GM23338 (cell line): Measurements from ENCODE around the gene STK39. TPM values are rescaled to one million over a fixed set of nuclear protein-coding genes. Genes with fewer than 3 reads are reported as not detected.

Experiments used
- ATAC-seq: fragments of 200-7000 bp; cut with Tn5 transposase; 3 replicates; pipeline ENCODE4 v1.9.1; 2020
- DNase-seq: peaks from one replicate; pipeline ENCODE4 v3.0.0-alpha.2; 2015; ENCODE audit warnings: low spot score
- H2AFZ ChIP-seq: fragments of 200-600 bp; sonication (generic); 2 replicates; pipeline ENCODE4 v1.8.0; 2016; ENCODE audit warnings: antibody characterized with exemption, mild to moderate bottlenecking, moderate library complexity
- H3F3A ChIP-seq: fragments of 200-600 bp; sonication (generic); replicated peaks from 2 replicates; pipeline ENCODE4 v1.8.0; 2017; ENCODE audit warnings: antibody characterized with exemption, mixed run types, low read depth
- H3K27ac ChIP-seq: fragments of 200-600 bp; sonication (generic); 2 replicates; pipeline ENCODE4 v1.6.1; 2016; ENCODE audit warnings: low read depth
- H3K27me3 ChIP-seq: fragments of 200-600 bp; sonication (generic); 2 replicates; pipeline ENCODE4 v1.8.0; 2016; ENCODE audit warnings: mild to moderate bottlenecking, mixed run types, moderate library complexity; ENCODE audit not compliant: insufficient read depth
- H3K36me3 ChIP-seq: fragments of 200-600 bp; sonication (generic); 2 replicates; pipeline ENCODE4 v1.8.0; 2016; ENCODE audit warnings: mild to moderate bottlenecking; ENCODE audit not compliant: insufficient read depth
- H3K4me1 ChIP-seq: fragments of 200-600 bp; sonication (generic); 2 replicates; pipeline ENCODE4 v1.8.0; 2016; ENCODE audit warnings: mild to moderate bottlenecking, moderate library complexity; ENCODE audit not compliant: insufficient read depth
- H3K4me2 ChIP-seq: fragments of 200-600 bp; sonication (generic); 2 replicates; pipeline ENCODE4 v1.7.1; 2017; ENCODE audit warnings: mixed run types
- H3K4me3 ChIP-seq: fragments of 200-600 bp; sonication (generic); 2 replicates; pipeline ENCODE4 v1.6.1; 2016; ENCODE audit warnings: mixed run types
- H3K79me2 ChIP-seq: fragments of 200-600 bp; sonication (generic); replicated peaks from 2 replicates; pipeline ENCODE4 v1.8.0; 2017; ENCODE audit warnings: mild to moderate bottlenecking; ENCODE audit not compliant: insufficient read depth
- H3K9me2 ChIP-seq: fragments of 200-600 bp; sonication (generic); 2 replicates; pipeline ENCODE4 v1.8.0; 2017; ENCODE audit not compliant: insufficient read depth
- H4K20me1 ChIP-seq: fragments of 200-600 bp; sonication (generic); replicated peaks from 2 replicates; pipeline ENCODE4 v1.8.0; 2017; ENCODE audit warnings: mild to moderate bottlenecking; ENCODE audit not compliant: insufficient read depth
- H3K27ac Mint-ChIP-seq: 2 replicates; pipeline ENCODE4 v1.8.0; 2020; ENCODE audit warnings: inconsistent platforms, mild to moderate bottlenecking, moderate library complexity, mixed read lengths
- H3K27me3 Mint-ChIP-seq: 3 replicates; pipeline ENCODE4 v1.8.0; 2022; ENCODE audit warnings: low read depth, mild to moderate bottlenecking, moderate library complexity, mixed read lengths, inconsistent platforms; ENCODE audit not compliant: insufficient read depth, poor library complexity
- H3K36me3 Mint-ChIP-seq: 3 replicates; pipeline ENCODE4 v1.8.0; 2021; ENCODE audit warnings: low read depth, mild to moderate bottlenecking, inconsistent platforms, moderate library complexity, mixed read lengths
- H3K4me1 Mint-ChIP-seq: 3 replicates; pipeline ENCODE4 v1.8.0; 2020; ENCODE audit warnings: mild to moderate bottlenecking, inconsistent platforms, mixed read lengths
- H3K4me3 Mint-ChIP-seq: 3 replicates; pipeline ENCODE4 v1.8.0; 2021; ENCODE audit warnings: moderate library complexity, mild to moderate bottlenecking, inconsistent platforms, mixed read lengths
- H3K9me3 Mint-ChIP-seq: 3 replicates; pipeline ENCODE4 v1.8.0; 2020; ENCODE audit warnings: moderate library complexity, mild to moderate bottlenecking, inconsistent platforms, mixed read lengths
- CREB1 ChIP-seq: fragments of 250-450 bp; sonication (Bioruptor Pico); IDR thresholded peaks from 2 replicates; pipeline ENCODE4 v1.5.0; 2020; ENCODE audit warnings: low read depth, mild to moderate bottlenecking, moderate library complexity
- CTCF ChIP-seq, 2 experiments: fragments of 200-600 bp in 1 of 2; sonication (generic) in 1 of 2; conservative IDR thresholded peaks; 2 replicates each; pipeline versions ENCODE4 v1.5.1 to v1.6.1; 2016 to 2017; ENCODE audit warnings: antibody characterized with exemption in 2 of 2, low read depth in 2 of 2, mild to moderate bottlenecking in 2 of 2, moderate library complexity in 1 of 2
- ETS1 ChIP-seq: IDR thresholded peaks from 2 replicates; pipeline ENCODE4 v1.6.1; 2016; ENCODE audit warnings: antibody characterized with exemption
- EZH2 ChIP-seq: fragments of 200-600 bp; sonication (generic); IDR thresholded peaks from one replicate; pipeline ENCODE4 v1.8.0; 2017; ENCODE audit warnings: antibody characterized with exemption, mild to moderate bottlenecking, low read depth; ENCODE audit not compliant: unreplicated experiment
- JUNB ChIP-seq: IDR thresholded peaks from one replicate; pipeline ENCODE4 v1.6.1; 2016; ENCODE audit warnings: antibody characterized with exemption; ENCODE audit not compliant: unreplicated experiment
- NANOG ChIP-seq: IDR thresholded peaks from 2 replicates; pipeline ENCODE4 v1.6.1; 2016; ENCODE audit warnings: antibody characterized with exemption, borderline replicate concordance
- POLR2AphosphoS5 ChIP-seq: IDR thresholded peaks from 2 replicates; pipeline ENCODE4 v1.6.1; 2016; ENCODE audit warnings: antibody characterized with exemption, low read depth
- REST ChIP-seq: IDR thresholded peaks from one replicate; pipeline ENCODE4 v1.6.1; 2018; ENCODE audit warnings: antibody characterized with exemption; ENCODE audit not compliant: unreplicated experiment
- ZNF331 ChIP-seq: fragments of 250-450 bp; sonication (Bioruptor Pico); IDR thresholded peaks from 2 replicates; pipeline ENCODE4 v1.5.0; 2020; ENCODE audit warnings: low read depth, mild to moderate bottlenecking, moderate library complexity
- ZNF462 ChIP-seq: fragments of 250-450 bp; sonication (Bioruptor Pico); IDR thresholded peaks from 2 replicates; pipeline ENCODE4 v1.5.0; 2020; ENCODE audit warnings: mild to moderate bottlenecking, moderate library complexity
- long read RNA-seq: library from polyadenylated mRNA; unstranded; transcript quantifications from one replicate; pipeline ENCODE4 v2.0.0, GENCODE V29; 2020; ENCODE audit not compliant: unreplicated experiment
- polyA plus RNA-seq: library from polyadenylated mRNA; unstranded; fragments of >200 nt; fragmentation: Nextera tagmentation; extraction: Ambion mirVana; gene quantifications from 2 replicates; pipeline ENCODE4 v1.2.1, GENCODE V29; 2016
- total RNA-seq: library from RNA; depleted of rRNA; stranded (reverse); fragments of >200 nt; shearing (Covaris generic); gene quantifications from 2 replicates; pipeline ENCODE4 v1.2.3, GENCODE V29; 2014; rRNA removed

Gene STK39
- 14.2 and 16.9 TPM in 2 replicates for total RNA-seq
- polyA plus RNA-seq = 9.5 and 10.0 TPM in 2 replicates
- long read RNA-seq, partial matches to known transcripts = 0 of 1 reads
- long read RNA-seq, other reads (novel, unspliced or antisense) = 1 of 1 reads

- Mint-ChIP-seq H3K36me3 (no peaks in the 10 kb centered on the region), H3K4me3 (peak within 1 kb of the TSS; percentile 86), H3K9me3 (no peaks in the 10 kb centered on the region), H3K4me1 (peaks cover 36% of the 10 kb centered on the region), H3K27ac (peak within 1 kb of the TSS; percentile 72), H3K27me3 (peaks cover 3% of the 10 kb centered on the region)
- H3K79me2 ChIP-seq = peaks cover 13% of the 10 kb centered on the region
- DNase-seq = peak; percentile 90
- H3F3A ChIP-seq = peaks cover 7% of the 10 kb centered on the region; the same call in 1 of the 2 replicates
- no peaks in the 10 kb centered on the region for H3K36me3 ChIP-seq
- peak within 1 kb of the TSS; percentile 74 for H2AFZ ChIP-seq
- H4K20me1 ChIP-seq = 0 out of 2 replicates have a peak, but pooled peaks cover 8% of the 10 kb centered on the region
- peak within 1 kb of the TSS; percentile 89 for H3K4me2 ChIP-seq
- peaks cover 36% of the 10 kb centered on the region for H3K4me1 ChIP-seq
- TF ChIP-seq ZNF462 (CRISPR knock-in tag) (0 out of 2 replicates have a peak, but pooled peaks have one; percentile 2), EZH2 (no peak), CREB1 (CRISPR knock-in tag) (no peak), POLR2AphosphoS5 (no peak; the same call in 1 of the 2 replicates), REST (no peak), ETS1 (peak; percentile 12; the same call in 1 of the 2 replicates), ZNF331 (CRISPR knock-in tag) (no peak), NANOG (no peak), JUNB (no peak), CTCF (conservative IDR thresholded peaks at IDR 0.05; ENCODE audit: low read depth in 2 of 2) (peak in 1 of 2 experiments; percentile 33; a peak in 2 of 4 replicates)
- H3K4me3 ChIP-seq = peak within 1 kb of the TSS; percentile 62
- ATAC-seq = peak; percentile 80
- H3K27me3 ChIP-seq = peaks cover 8% of the 10 kb centered on the region; the same call in 1 of the 2 replicates
- H3K27ac ChIP-seq = peak within 1 kb of the TSS; percentile 72
- H3K9me2 ChIP-seq = no peaks in the 10 kb centered on the region
Observed at GRCh38 chr2:168247341-168248261, at the start of gene STK39. TSS of gene STK39 (minus strand) at chr2:168247595. CDS start at chr2:168247435, 160 bp downstream.
